ENCODE measurements around the gene UPK3A. TPM values are rescaled to one million over a fixed set of nuclear protein-coding genes. Genes with fewer than 3 reads are reported as not detected.

UPK3A gene
- polyA plus RNA-seq, 1 donor from 2014 or later = not detected

- Histone ChIP-seq H3K9me2 (ENCODE audit: insufficient read depth, low read length) (no peaks in the 10 kb centered on the region), H3K4me2 (ENCODE audit: low read length) (no peak overlapping the region), H2AFZ (ENCODE audit: low read depth, low read length) (no peak overlapping the region), H3K9ac (ENCODE audit: low read length) (no peak overlapping the region), H3F3A (ENCODE audit: insufficient read depth, low read length, poor library complexity, severe bottlenecking) (no peaks in the 10 kb centered on the region), H3K27me3 (ENCODE audit: insufficient read depth, low read depth, low read length) (no peaks in the 10 kb centered on the region), H3K36me3 (ENCODE audit: insufficient read depth, low read length) (no peaks in the 10 kb centered on the region), H4K20me1 (ENCODE audit: insufficient read depth) (no peaks in the 10 kb centered on the region), H3K9me3 (ENCODE audit: low read length) (no peaks in the 10 kb centered on the region), H3K79me2 (replicated peaks; ENCODE audit: insufficient read depth, low read length) (no peaks in the 10 kb centered on the region), H3K27ac (ENCODE audit: low read length) (no peak overlapping the region), H3K4me3 (ENCODE audit: low read length) (no peak overlapping the region)
- TF ChIP-seq TAF1 (IDR thresholded peaks at IDR 0.05; ENCODE audit: low read depth) (no peak), CTCF (IDR thresholded peaks at IDR 0.05; ENCODE audit: poor library complexity, severe bottlenecking) (no peak), POLR2AphosphoS5 (IDR thresholded peaks at IDR 0.05) (no peak), EZH2 (IDR thresholded peaks at IDR 0.05; ENCODE audit: borderline replicate concordance, insufficient read depth, low read length, poor library complexity, severe bottlenecking) (no peak), MXI1 (conservative IDR thresholded peaks at IDR 0.05; ENCODE audit: poor library complexity, severe bottlenecking) (no peak), EP300 (conservative IDR thresholded peaks at IDR 0.05; ENCODE audit: poor library complexity, severe bottlenecking) (no peak), REST (IDR thresholded peaks at IDR 0.05; ENCODE audit: borderline replicate concordance) (no peak), RAD21 (conservative IDR thresholded peaks at IDR 0.05) (no peak), SMC3 (conservative IDR thresholded peaks at IDR 0.05; ENCODE audit: poor library complexity) (no peak)
Measured at GRCh38 chr22:45330548-45330947, 45.8 kb downstream of the UPK3A start.

GRCh38 chr22:45331486-45331885 lies 46.7 kb downstream of the UPK3A start:
- no peaks in the 10 kb centered on the region for H3K36me3 ChIP-seq (ENCODE audit: insufficient read depth, low read length)
- H3K9me2 ChIP-seq (ENCODE audit: insufficient read depth, low read length) = no peaks in the 10 kb centered on the region
- no peak overlapping the region for H3K4me3 ChIP-seq (ENCODE audit: low read length)
- H3K4me2 ChIP-seq (ENCODE audit: low read length) = no peak overlapping the region
- TF ChIP-seq EZH2 (IDR thresholded peaks at IDR 0.05; ENCODE audit: borderline replicate concordance, insufficient read depth, low read length, poor library complexity, severe bottlenecking) (no peak), SMC3 (conservative IDR thresholded peaks at IDR 0.05; ENCODE audit: poor library complexity) (no peak), EP300 (conservative IDR thresholded peaks at IDR 0.05; ENCODE audit: poor library complexity, severe bottlenecking) (no peak), RAD21 (conservative IDR thresholded peaks at IDR 0.05) (no peak), CTCF (IDR thresholded peaks at IDR 0.05; ENCODE audit: poor library complexity, severe bottlenecking) (no peak), TAF1 (IDR thresholded peaks at IDR 0.05; ENCODE audit: low read depth) (no peak), REST (IDR thresholded peaks at IDR 0.05; ENCODE audit: borderline replicate concordance) (no peak), MXI1 (conservative IDR thresholded peaks at IDR 0.05; ENCODE audit: poor library complexity, severe bottlenecking) (no peak), POLR2AphosphoS5 (IDR thresholded peaks at IDR 0.05) (no peak)
- H2AFZ ChIP-seq (ENCODE audit: low read depth, low read length) = no peak overlapping the region
- no peaks in the 10 kb centered on the region for H3K79me2 ChIP-seq (replicated peaks; ENCODE audit: insufficient read depth, low read length)
- H3K9ac ChIP-seq (ENCODE audit: low read length) = no peak overlapping the region
- H4K20me1 ChIP-seq (ENCODE audit: insufficient read depth) = no peaks in the 10 kb centered on the region
- no peaks in the 10 kb centered on the region for H3K9me3 ChIP-seq (ENCODE audit: low read length)
- H3F3A ChIP-seq (ENCODE audit: insufficient read depth, low read length, poor library complexity, severe bottlenecking) = no peaks in the 10 kb centered on the region
- H3K27me3 ChIP-seq (ENCODE audit: insufficient read depth, low read depth, low read length) = no peaks in the 10 kb centered on the region
- H3K27ac ChIP-seq (ENCODE audit: low read length) = no peak overlapping the region

Measured in neural cell (in vitro differentiated cells).